ENCODE data around the gene PARD3.

DNA sequence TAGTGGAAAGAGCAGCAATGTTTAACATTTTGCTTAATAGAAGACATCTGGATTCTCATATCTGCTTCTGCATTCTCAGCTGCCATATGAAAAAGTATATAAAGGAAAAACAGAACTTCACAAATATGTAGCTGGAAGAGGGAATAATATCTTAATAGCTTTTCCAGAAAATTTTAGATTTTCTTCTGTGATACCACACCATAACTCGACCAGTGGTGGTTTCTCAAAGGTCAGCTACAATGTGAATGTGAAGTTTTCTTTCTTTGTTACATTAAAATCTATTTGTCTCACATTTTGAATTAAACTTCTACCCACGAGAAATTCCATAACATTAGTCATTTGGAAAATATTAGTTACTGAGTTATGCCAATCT is 339.8 kb downstream of the PARD3 start:
- TF ChIP-seq, protein P1, sequence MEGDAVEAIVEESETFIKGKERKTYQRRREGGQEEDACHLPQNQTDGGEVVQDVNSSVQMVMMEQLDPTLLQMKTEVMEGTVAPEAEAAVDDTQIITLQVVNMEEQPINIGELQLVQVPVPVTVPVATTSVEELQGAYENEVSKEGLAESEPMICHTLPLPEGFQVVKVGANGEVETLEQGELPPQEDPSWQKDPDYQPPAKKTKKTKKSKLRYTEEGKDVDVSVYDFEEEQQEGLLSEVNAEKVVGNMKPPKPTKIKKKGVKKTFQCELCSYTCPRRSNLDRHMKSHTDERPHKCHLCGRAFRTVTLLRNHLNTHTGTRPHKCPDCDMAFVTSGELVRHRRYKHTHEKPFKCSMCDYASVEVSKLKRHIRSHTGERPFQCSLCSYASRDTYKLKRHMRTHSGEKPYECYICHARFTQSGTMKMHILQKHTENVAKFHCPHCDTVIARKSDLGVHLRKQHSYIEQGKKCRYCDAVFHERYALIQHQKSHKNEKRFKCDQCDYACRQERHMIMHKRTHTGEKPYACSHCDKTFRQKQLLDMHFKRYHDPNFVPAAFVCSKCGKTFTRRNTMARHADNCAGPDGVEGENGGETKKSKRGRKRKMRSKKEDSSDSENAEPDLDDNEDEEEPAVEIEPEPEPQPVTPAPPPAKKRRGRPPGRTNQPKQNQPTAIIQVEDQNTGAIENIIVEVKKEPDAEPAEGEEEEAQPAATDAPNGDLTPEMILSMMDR (conservative IDR thresholded peaks at IDR 0.05), result no peak
- TF ChIP-seq EZH2 (IDR thresholded peaks at IDR 0.05; ENCODE audit: low read depth), result no peak
